Measurements from ENCODE around the gene ROPN1B.

ROPN1B gene

DNA sequence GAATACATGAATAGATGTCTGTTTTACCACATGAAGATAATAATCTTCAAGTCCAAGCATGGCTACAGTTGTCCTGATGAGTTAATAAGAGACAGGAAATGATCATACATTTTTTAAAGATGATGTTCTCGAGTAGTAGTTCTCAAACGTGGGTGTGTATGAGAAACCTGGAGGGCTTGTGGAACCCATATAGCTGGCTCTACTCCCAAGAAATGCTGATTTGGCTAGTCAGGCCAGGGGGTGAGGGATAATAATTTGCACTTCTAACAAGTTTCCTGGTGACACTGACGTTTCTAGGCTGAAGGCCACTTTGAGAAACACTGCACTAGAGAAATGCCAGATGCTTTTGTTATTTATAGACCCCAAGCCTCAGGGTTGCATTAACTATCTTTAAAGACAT lies 37.0 kb downstream of the ROPN1B start:
- DNase-seq = no peak

- DNase-seq = no peak
These were observed 39.2 kb downstream of the ROPN1B start for GRCh38 chr3:126008219-126008618.

DNA sequence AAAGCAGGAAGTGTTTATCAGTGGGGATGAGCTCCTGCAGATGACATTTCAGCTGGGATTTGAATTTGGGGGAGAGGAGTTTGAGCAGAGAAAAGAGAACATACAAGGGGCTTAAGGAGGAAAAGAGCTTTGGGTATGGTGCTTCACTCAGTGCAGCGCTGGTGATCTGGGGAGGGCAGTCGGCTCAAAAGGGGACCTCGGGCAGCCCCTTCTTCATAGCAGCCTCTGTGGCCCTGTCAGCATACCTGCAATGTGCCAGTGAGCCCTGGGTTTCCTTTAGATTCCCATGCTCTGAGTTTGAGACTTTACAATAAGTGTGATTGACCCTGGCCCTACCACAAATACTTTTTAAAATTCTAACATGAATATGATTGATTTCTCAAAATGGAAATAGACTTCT lies 40.2 kb downstream of the ROPN1B start:
- no peak for DNase-seq

DNA sequence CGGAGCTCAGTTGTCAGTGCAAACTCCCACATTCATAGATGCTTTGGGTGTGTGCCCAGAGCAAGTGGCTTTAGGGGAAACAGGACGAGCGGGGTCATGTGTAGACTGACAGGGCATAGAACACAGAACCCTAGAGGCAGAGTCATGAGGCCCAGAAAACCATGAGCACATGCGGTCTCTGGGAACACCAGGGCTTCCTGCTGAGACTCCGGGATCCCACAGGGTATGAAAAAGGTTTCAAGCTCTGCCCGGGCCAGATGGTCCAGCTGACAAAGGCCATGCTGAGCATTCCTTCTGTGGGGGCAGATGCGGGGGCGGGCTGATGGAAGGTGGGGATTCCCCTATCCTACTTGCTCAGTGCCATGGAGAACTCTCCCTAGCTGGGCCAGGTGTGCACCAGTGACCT lies 44.8 kb downstream of the ROPN1B start:
- no peak for DNase-seq

DNA sequence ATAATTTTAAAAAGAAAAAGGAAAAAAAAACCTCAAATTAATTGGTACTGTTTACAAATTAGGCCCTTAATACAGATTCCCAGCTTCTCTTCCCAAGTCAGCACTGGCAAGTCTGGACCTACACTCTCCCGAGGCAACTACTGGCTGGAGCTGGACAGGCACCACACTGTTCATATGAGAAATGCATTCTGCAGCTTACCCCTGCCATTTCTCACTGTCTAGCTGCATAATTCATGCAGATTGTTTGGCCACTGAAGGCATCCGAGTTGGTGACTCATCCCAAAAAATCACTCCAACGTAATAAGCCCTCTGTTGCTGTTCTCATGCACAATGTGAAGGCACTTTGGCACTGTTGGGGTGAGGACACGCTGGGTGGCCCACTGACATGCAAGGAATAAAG lies 45.3 kb downstream of the ROPN1B start:
- DNase-seq = no peak

DNA sequence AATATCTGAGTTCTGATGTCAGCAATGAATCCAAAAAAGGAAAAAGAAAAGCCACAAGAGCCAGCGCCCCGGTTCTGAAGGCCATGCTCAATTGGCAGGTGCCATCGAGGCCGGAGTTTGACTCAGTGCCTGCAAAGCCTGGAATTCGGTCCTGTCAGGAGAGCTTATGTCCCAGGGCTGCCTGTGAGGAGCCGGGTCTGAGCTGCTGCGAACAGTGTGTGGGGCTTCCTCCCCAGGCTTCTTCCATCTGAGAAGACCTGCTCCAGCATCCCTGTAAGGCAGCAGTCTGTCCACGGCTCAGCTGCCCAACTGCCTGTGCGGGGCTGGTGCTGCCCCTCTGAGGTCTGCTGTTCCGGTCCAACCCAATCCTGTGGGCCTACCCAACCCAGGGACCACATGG lies 46.1 kb downstream of the ROPN1B start:
- DNase-seq = no peak

GRCh38 chr3:126016616-126017015 lies 47.6 kb downstream of the ROPN1B start:
- no peak for DNase-seq

GRCh38 chr3:126017362-126017761 lies 48.4 kb downstream of the ROPN1B start:
- no peak for DNase-seq

DNA sequence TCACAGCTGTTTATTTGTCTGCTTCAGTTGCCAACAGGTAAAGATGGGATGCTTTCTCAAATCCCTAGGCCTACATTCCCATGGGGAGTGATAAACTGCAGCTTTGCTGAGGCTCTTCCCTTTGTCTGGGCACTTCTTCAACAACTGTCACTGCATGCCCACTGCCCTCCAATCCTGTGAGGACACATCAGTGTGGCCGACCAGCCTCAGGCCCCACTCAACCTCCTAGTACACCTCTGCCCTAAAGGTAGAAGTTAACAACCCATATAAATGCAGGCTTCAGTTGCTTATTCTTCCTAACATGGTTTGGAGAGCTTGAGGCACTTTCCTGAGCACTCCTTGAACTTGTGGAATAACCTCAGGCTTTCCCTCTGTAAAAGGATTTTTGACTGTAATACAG lies 49.6 kb downstream of the ROPN1B start:
- no peak for DNase-seq

DNA sequence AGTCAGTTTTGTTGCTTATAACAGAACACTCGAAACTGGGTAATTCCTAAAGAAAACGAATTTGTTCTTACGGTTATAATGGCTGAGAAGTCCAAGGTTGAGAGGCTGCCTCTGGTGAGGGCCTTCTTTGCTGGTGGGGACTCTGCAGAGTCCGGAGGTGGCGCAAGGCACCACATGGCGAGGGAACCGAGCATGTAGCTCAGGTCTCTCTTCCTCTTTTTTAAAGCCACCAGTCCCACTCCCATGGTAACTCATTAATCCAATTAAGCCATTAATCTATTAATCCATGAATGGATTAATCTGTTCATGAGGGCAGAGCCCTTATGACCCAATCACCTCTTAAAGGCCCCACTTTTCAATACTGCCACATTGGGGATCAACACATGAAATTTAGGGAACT lies 50.0 kb downstream of the ROPN1B start:
- no peak for DNase-seq

DNA sequence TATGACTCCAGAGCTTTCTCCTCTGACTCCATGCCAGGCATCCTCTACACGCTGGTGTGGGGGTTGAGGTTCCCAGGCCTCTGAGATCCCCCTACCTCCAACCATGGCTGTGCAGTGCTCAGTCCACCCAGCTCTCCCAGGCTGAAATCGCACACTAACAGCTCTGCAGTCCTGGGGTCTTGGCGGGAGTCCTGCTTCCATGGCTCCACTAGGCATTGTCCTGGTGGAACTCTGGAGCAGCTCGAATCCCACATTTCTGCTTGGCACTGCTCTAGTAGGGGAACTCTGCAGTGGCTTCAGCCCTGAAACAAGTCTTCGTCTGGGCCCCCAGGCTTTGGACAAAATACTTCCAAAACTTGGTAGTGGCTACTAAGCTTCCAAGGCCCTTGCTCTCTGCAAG lies 50.7 kb downstream of the ROPN1B start:
- DNase-seq = no peak

GRCh38 chr3:126021224-126021623 lies 52.2 kb downstream of the ROPN1B start:
- no peak for DNase-seq

GRCh38 chr3:126021702-126022101 lies 52.7 kb downstream of the ROPN1B start:
- DNase-seq = no peak

DNA sequence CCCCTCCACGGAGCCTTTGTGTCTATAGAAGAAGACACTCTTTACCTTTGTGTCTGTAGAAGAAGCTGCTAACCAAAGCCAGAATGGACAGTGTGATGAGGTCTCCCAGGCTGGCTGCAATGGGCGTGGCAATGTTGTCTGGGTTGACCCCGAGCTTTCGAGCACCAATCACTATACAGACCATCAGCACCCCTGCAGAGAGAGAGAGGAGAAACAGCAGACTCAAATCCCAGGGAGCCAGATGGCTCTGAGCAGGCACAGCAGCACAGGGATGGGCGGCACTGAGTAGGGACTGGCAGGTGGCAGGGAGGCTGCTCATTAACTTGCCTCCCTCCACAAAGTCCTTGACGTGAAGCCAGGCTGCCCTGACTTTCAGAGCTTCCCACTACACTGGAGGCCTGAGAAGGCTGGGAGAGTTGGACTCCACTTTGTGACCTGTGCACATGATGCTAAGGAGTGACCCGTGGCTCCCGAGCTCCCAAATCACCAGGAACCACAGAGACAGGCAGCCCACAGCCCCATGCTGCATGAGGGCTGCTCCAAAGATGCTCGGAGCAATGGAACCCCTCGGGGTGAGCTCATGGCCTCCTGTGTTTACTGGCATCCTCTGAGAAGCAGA lies 53.9 kb downstream of the ROPN1B start:
- no peak for DNase-seq

- no peak for DNase-seq
These were observed 54.4 kb downstream of the ROPN1B start for GRCh38 chr3:126023390-126023789.

GRCh38 chr3:126024049-126024854 lies 55.3 kb downstream of the ROPN1B start:
- no peak for DNase-seq

DNA sequence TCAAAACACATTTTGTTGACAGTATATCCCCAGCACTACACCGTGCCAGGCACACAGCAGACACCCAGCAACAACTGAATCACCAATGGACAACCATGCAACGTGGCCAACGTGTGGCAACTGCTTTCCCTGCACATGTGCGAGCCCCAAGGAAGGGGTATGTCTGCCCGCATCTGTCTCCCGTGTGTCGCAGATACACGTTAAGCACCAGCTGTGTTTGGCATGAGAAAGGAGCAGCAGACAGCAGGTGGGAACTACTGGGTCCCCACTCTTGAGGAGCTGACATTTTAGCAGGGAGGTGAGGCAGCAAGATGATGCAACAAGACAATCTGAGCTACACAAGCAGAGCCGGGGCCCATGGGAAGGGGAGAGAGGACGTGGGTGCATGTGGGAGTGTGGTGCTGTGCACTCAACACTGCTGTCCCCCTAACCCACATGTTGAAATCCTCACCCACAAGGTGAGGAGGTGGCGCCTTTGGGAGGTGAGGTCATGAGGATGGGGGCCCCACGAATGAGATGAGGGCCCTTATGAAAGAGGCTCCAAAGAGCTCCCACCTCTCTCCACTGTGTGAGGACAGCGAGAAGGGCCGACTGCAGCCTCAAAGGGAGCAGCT lies 56.2 kb downstream of the ROPN1B start:
- DNase-seq = no peak

GRCh38 chr3:126025862-126026261 lies 56.9 kb downstream of the ROPN1B start:
- DNase-seq = no peak

DNA sequence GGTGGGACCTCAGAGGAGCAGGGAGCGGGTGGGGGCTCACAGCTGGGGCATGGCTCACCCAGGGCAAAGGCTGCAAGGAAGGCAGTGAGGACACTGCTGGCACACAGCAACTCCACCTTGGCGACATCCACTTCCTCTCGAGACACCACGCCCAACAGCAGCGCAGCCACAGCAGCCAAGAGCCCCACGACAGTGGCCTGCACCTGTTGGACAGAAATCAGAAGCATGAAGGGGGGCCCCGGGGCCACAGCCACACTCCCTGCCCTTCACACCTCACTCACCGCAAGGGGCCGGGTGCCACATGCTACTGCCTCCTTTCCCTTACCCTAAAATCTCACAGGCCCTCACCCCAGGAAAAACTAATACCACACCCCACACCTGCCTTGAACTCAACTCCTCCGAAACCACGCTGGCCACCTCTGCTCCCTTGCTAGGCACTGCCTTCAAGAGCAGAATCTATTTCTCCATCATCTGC lies 57.3 kb downstream of the ROPN1B start:
- no peak for DNase-seq

DNA sequence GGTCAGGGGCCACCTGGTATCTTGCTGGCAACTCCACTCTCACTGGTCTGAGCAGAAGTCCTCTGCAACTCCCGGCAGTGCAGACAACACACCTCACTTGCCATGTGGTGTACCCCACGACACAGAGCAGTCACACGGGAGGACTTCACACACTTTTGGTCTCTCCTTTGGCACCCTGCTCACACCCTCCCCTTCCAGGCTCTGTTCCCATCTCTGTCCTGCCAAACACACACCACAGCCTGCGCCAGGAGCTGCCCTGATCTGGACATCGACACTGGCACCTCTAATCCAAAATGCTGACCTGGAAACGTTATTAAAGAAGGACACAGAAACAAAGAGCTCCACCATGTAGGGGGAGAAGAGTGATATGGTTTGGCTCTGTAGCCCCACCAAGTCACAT lies 57.8 kb downstream of the ROPN1B start:
- DNase-seq = no peak

DNA sequence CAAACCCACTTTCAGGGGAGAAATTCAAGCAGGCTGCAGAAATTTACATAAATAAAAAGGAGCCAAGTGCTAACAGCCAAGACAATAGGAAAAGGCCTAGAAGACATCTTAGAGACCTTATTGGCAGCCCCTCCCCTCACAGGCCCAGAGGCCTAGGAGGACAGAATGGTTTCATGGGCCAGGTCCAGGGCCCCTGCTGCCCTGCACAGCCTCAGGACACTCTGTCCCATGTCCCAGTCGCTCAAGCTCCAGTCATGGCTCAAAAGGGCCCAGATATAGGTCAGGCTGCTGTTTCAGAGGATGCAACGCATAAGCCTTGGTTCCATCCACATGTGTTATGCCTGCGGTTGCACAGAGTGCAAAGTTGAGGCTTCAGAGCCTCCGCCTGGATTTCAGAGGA lies 59.1 kb downstream of the ROPN1B start:
- DNase-seq = no peak

DNA sequence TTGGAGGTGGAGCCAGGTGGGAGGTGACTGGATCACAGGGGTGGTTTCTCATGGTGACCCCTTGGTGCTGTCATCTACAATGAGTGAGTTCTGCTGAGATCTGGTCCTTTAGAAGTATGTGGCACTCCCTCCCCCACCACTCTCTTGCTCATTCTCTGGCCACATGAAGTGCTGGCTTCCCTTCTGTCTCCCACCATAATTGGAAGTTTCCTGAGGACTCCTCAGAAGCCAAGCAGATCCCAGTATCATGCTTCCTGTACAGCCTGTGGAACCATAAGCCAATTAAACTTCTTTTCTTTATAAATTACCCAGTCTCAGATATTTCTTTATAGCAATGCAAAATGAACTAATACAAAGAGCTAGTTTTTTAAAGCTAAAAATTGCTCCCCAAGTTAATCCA lies 60.3 kb downstream of the ROPN1B start:
- DNase-seq = no peak

GRCh38 chr3:126030455-126030854 lies 61.5 kb downstream of the ROPN1B start:
- no peak for DNase-seq

GRCh38 chr3:126031981-126032471 lies 63.0 kb downstream of the ROPN1B start:
- no peak for DNase-seq
